HG03139 (cell line): ENCODE measurements around the gene PATJ.
"Not testable (repeated sequence)": the region's sequence is repeated elsewhere in the genome, so short reads cannot be mapped to it uniquely, and the experiment has no call there.

ENCODE experiments used
- ATAC-seq: cut with Tn5 transposase; IDR thresholded peaks from one replicate; pipeline ENCODE4 v1.9.1; 2021; ENCODE audit not compliant: unreplicated experiment

PATJ gene

DNA sequence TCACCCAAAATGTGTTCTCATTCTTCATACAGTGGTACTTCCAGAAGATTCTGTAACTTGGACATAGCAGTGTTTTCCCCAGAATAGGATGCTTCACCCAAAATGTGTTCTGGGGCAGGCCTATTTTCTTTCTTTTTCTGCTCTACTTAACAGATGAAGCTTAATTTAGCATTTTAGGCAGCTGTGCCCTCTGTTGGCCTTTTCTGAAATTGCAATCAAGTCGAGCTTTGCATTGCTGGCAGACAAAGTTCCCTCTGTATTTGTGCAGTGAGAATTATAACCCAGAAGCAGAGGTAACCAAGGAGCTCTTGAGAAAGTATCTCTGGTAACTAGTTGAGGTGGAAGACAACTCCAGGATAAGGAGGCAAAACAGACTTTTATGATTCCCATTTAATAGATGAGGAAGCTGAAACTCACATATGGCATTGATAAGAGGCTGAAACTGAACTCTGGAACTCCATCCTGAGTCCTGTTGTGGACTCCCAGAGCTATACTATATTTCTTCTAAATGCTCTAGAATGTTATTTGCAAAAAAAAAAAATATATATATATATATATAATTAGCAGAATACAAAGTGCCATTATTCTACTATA is 402.1 kb downstream of the PATJ start:
- ATAC-seq: no peak

- peak; percentile 66 for ATAC-seq
These were observed 417.7 kb downstream of the PATJ start for GRCh38 chr1:62159940-62160348.

GRCh38 chr1:62161711-62162110 is 419.4 kb downstream of the PATJ start:
- no peak for ATAC-seq

DNA sequence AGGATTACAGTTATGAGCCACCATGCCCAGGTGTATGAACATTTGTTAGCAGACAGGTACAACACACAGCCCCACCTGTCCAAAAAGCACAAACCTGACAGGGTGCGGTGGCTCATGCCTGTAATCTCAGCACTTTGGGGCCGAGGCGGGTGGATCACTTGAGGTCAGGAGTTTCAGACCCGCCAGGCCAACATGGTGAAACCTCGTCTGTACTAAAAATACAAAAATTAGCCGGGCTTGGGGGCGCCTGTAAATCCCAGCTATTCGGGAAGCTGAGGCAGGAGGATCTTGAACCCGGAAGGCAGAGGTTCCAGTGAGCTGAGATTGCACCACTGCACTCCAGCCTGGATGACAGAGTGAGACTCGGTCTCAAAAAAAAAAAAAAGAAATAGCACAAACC is 428.1 kb downstream of the PATJ start:
- not testable (repeated sequence) for ATAC-seq

GRCh38 chr1:62175568-62176179 is 433.4 kb downstream of the PATJ start:
- ATAC-seq: no peak

GRCh38 chr1:62176597-62177312 is 434.5 kb downstream of the PATJ start:
- no peak for ATAC-seq

GRCh38 chr1:62177621-62178020 is 435.3 kb downstream of the PATJ start:
- no peak for ATAC-seq

DNA sequence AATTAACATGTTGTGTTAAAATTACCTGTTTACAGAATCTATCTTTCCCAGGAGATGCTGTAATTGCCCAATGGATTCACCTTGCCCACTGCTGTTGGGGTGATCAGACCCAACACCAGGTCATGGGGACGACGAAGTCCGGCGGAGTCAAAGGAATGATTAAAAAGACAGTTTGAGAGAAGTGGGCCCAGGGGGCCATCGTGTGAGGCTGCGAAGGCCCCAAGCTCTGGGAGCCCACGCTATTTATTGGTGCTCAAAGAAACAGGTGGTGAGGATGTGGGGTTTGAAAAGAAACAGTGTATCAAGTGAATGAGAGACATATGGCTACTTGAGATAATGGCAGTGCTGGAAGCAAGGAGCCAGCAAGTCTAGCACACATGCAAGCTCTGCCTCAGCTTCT is 436.1 kb downstream of the PATJ start:
- ATAC-seq: no peak

DNA sequence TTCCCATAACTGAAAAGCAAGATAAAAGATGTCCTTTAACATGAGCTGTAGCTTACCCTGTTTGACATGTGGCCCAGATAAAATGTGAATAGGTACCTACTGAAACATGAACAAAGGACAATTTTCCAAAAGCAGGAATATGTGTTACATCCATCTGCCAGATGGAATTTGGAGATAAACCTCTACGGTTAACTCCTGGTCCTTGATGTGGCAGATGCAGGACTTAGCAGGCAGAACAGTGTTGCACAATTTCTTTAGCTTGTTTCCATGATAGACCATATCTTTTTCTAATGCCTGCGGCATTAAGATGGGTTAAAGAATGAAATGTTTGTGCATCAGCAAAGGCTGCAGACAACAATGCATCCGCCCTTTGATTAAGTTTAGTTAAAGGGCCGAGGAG is 437.8 kb downstream of the PATJ start:
- not testable (repeated sequence) for ATAC-seq

DNA sequence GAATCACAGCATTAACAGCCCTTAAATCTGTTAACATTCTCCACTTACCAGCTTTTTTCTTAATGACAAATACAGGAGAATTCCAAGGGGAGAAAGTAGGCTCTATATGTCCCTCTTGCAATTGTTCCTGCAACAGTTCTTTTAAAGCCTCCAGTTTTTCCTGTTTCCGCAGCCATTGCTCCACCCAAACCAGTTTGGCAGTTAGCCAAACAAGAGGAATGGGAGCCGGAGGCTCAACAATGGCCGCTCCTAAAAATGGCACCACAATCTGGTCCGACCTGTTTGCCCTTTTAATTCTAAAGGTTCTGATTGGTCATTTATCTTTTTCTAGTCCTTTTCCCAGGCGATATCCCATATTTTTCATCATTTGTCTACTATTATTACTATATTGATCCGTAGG is 438.4 kb downstream of the PATJ start:
- no peak for ATAC-seq

- no peak for ATAC-seq
These were observed 439.3 kb downstream of the PATJ start for GRCh38 chr1:62181532-62181931.

GRCh38 chr1:62182157-62182556 is 439.9 kb downstream of the PATJ start:
- ATAC-seq: not testable (repeated sequence)

GRCh38 chr1:62183164-62184020 is 441.1 kb downstream of the PATJ start:
- ATAC-seq: not testable (repeated sequence)

DNA sequence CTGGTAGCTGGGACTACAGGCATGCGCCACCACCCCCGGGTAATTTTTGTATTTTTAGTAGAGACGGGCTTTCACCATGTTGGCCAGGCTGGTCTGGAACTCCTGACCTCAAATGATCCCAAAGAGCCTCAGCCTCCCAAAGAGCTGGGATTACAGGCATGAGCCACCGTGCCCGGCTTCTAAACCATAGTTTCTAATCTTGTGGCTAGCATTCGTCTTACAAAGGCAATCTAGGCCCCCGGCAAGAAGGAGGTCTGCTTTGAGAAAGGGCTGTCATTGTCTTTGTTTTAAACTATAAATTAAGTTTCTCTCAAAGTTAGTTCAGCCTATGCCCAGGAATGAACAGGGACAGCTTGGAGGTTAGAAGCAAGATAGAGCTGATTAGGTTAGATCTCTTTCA is 442.1 kb downstream of the PATJ start:
- no peak for ATAC-seq

DNA sequence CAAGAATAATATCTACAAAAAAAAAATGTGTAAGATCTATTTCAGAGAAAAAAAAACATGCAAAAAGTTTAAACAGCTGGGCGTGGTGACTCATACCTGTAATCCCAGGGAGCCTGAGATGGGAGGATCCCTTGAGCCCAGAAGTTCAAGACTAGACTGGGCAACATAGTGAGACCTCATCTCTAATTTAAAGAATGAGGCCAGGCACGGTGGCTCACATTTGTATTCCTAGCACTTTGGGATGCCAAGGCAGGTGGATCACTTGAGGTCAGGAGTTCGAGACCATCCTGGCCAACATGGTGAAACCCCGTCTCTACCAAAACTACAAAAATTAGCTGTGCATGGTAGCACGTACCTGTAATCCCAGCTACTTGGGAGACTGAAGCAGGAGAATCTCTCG is 443.0 kb downstream of the PATJ start:
- ATAC-seq: not testable (repeated sequence)

- ATAC-seq: no peak
These were observed 443.4 kb downstream of the PATJ start for GRCh38 chr1:62185677-62186076.

- no peak for ATAC-seq
These were observed 445.3 kb downstream of the PATJ start for GRCh38 chr1:62187548-62187947.

- ATAC-seq: no peak
These were observed 445.8 kb downstream of the PATJ start for GRCh38 chr1:62188111-62188510.

DNA sequence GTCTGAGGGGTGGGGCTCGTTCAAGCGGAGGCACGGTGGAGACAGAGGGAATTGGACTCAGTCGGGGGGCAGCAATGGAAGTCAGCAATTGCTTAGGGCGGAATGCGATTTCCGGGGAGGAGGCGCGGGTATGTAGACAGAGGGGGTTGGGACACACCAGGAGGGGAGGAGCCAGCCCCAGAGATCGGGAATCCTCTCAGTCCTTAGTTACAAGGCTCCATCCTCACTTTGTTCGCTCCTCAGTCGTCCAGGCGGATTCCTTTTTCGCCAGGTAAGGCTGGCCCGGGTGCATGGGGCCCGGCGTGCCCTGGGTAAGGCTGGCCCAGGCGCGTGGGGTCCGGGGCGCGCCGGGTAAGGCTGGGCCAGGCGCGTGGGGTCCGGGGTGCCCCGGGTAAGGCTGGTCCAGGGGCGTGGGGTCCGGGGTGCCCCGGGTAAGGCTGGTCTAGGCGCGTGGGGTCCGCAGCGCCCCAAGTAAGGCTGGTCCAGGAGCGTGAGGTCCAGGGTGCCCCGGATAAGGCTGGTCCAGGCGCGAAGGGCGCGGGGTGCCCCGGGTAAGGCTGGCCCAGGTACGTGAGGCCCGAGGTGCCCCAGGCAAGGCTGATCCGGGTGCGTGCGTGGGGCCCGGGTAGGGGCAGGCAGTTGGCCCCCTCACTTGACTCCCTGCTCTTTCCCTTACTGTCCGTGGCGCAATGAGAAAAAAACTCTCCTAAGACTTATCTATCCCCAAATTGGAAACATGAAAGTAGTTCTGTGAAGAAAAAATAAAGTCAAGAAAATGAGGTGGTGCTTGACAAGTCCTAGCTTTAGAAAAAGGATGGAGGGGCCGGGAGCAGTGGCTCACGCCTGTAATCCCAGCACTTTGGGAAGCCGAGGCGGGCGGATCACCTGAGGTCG is 452.6 kb downstream of the PATJ start, which contains the start of gene L1TD1:
Gene L1TD1, plus strand, starts transcription at position 199 of the 894 bp plus-strand sequence. CDS start 11,780 bp downstream, outside the sequence.
- ATAC-seq: no peak

- no peak for ATAC-seq
These were observed 453.9 kb downstream of the PATJ start for GRCh38 chr1:62196086-62196690.
